SU-DHL-6 (cell line): ENCODE measurements around the gene MYOG.

Source experiments
- H2AFZ ChIP-seq: fragments of 200-600 bp; sonication (generic); 2 replicates; pipeline ENCODE4 v1.6.1; 2014; ENCODE audit warnings: low read depth, mild to moderate bottlenecking, moderate library complexity, mixed read lengths, antibody characterized with exemption, low read length; ENCODE audit not compliant: severe bottlenecking
- H3F3A ChIP-seq: fragments of 200-600 bp; shearing (Covaris generic); 2 replicates; pipeline ENCODE4 v1.6.0; 2016; ENCODE audit warnings: antibody characterized with exemption, mild to moderate bottlenecking; ENCODE audit not compliant: insufficient read depth
- H3K27ac ChIP-seq: fragments of 200-600 bp; sonication (generic); 2 replicates; pipeline ENCODE4 v1.5.1; 2016; ENCODE audit warnings: low read depth, mild to moderate bottlenecking, low read length, moderate library complexity, mixed read lengths
- H3K27me3 ChIP-seq: fragments of 200-600 bp; sonication (generic), shearing (Covaris generic); 2 replicates; pipeline ENCODE4 v1.6.0; 2014; ENCODE audit warnings: mild to moderate bottlenecking, low read length
- H3K36me3 ChIP-seq: fragments of 200-600 bp; sonication (generic); 2 replicates; pipeline ENCODE4 v1.6.1; 2014; ENCODE audit warnings: mild to moderate bottlenecking, low read length, mixed read lengths
- H3K4me2 ChIP-seq: fragments of 300-600, 200-600 bp; shearing (Covaris generic), sonication (generic); 2 replicates; pipeline ENCODE4 v1.6.0; 2014; ENCODE audit warnings: low read length, low read depth, mild to moderate bottlenecking; ENCODE audit not compliant: poor library complexity, severe bottlenecking
- H3K4me3 ChIP-seq: fragments of 200-600 bp; sonication (generic); 2 replicates; pipeline ENCODE4 v1.5.1; 2014; ENCODE audit warnings: antibody characterized with exemption, low read length, mild to moderate bottlenecking, mixed read lengths; ENCODE audit not compliant: insufficient read depth, poor library complexity, severe bottlenecking
- H3K79me2 ChIP-seq: fragments of 200-600 bp; sonication (generic); 2 replicates; pipeline ENCODE4 v1.6.1; 2014; ENCODE audit warnings: mild to moderate bottlenecking, low read length, moderate library complexity; ENCODE audit not compliant: insufficient read depth
- H3K9ac ChIP-seq: fragments of 200-600 bp; sonication (generic); 2 replicates; pipeline ENCODE4 v1.7.0; 2014; ENCODE audit warnings: mild to moderate bottlenecking, low read length
- H3K9me2 ChIP-seq: fragments of 200-600 bp; sonication (generic); replicated peaks from 2 replicates; pipeline ENCODE4 v1.6.1; 2014; ENCODE audit warnings: low read length; ENCODE audit not compliant: insufficient read depth
- H3K9me3 ChIP-seq: fragments of 200-600 bp; sonication (generic); 2 replicates; pipeline ENCODE4 v1.6.1; 2014; ENCODE audit warnings: low read length, mixed read lengths; ENCODE audit not compliant: insufficient read depth
- H4K20me1 ChIP-seq: fragments of 200-600 bp; sonication (generic); 2 replicates; pipeline ENCODE4 v1.6.1; 2014; ENCODE audit warnings: low read depth, mild to moderate bottlenecking, antibody characterized with exemption, low read length, moderate library complexity, mixed read lengths
- CTCF ChIP-seq: fragments of 200-600 bp; sonication (generic); IDR thresholded peaks from one replicate; pipeline ENCODE4 v1.5.1; 2017; ENCODE audit warnings: antibody characterized with exemption, mild to moderate bottlenecking, low read length, moderate library complexity; ENCODE audit not compliant: insufficient read depth, poor library complexity, severe bottlenecking
- EZH2phosphoT487 ChIP-seq: fragments of 200-600 bp; sonication (generic), shearing (Covaris generic); conservative IDR thresholded peaks from 2 replicates; pipeline ENCODE4 v1.6.1; 2018; ENCODE audit warnings: mild to moderate bottlenecking, antibody characterized with exemption, low read length, moderate library complexity, mixed read lengths

Gene MYOG

DNA sequence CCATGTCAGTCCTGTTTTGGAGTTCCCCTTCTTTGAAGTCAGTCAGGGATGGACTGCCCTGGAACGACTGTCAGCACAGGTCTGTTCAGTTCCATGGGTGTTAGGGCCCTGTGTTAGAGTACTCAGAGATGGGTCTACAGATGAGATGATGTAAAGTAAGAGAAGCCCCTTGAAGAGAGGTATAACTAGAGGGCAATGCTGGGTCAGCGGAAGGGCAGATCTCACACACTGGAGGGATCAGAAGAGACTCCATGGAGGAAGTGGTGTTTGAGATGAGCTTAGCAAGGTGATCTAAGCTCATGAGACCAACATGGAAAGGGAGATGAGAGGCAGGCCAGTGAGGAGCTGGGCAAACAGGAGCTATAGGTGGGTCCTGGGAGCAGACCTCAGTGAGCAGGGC lies 51.9 kb downstream of the MYOG start:
- Histone ChIP-seq H3K4me3 (no peak overlapping the region), H3F3A (no peaks in the 10 kb centered on the region), H3K9me3 (no peaks in the 10 kb centered on the region), H3K4me2 (no peak overlapping the region), H3K9me2 (no peaks in the 10 kb centered on the region), H4K20me1 (no peaks in the 10 kb centered on the region), H3K9ac (no peak overlapping the region), H3K79me2 (no peaks in the 10 kb centered on the region), H2AFZ (no peak overlapping the region), H3K27ac (no peak overlapping the region), H3K27me3 (no peaks in the 10 kb centered on the region), H3K36me3 (no peaks in the 10 kb centered on the region)
- TF ChIP-seq EZH2phosphoT487 (no peak), CTCF (no peak)

DNA sequence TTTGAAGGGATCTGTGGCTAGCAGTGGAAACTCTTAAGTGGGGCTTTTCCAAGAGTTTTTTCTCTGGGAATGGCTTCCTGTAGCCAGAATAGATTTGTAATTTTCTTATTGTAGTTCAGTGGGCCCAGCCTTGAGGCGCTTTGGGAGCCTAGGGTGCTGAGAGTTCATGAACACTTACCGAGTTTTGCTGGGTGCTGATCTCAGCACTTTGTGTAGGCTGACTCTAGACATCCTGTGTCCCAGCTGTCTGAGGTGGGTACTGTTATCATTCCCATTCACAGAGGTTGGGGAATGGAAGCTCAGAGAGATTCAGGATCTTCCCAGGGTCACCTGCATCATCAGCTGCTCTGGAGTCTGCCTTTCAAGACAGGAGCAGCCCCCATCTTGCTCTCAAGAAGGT lies 52.5 kb downstream of the MYOG start:
- no peaks in the 10 kb centered on the region for H4K20me1 ChIP-seq
- no peaks in the 10 kb centered on the region for H3K9me2 ChIP-seq
- no peak overlapping the region for H3K4me2 ChIP-seq
- no peak for TF ChIP-seq CTCF
- no peak for TF ChIP-seq EZH2phosphoT487
- no peak overlapping the region for H2AFZ ChIP-seq
- H3K9me3 ChIP-seq = no peaks in the 10 kb centered on the region
- no peaks in the 10 kb centered on the region for H3K79me2 ChIP-seq
- no peaks in the 10 kb centered on the region for H3F3A ChIP-seq
- no peak overlapping the region for H3K4me3 ChIP-seq
- no peak overlapping the region for H3K9ac ChIP-seq
- no peaks in the 10 kb centered on the region for H3K27me3 ChIP-seq
- H3K27ac ChIP-seq = no peak overlapping the region
- H3K36me3 ChIP-seq = no peaks in the 10 kb centered on the region
